SK-N-SH treated with all-trans-retinoic acid at 6 μM for 48 hours (cell line): Measurements from ENCODE around the gene DPF3.

ENCODE experiments used
- ESRRG ChIP-seq: fragments of 250-450 bp; sonication (Bioruptor Pico); IDR thresholded peaks from 2 replicates; pipeline ENCODE4 v1.6.1; 2021; ENCODE audit warnings: mild to moderate bottlenecking
- GLIS3 ChIP-seq: fragments of 250-450 bp; sonication (Bioruptor Pico); IDR thresholded peaks from 2 replicates; pipeline ENCODE4 v1.5.0; 2020; ENCODE audit warnings: mild to moderate bottlenecking, moderate library complexity
- ISL1 ChIP-seq: fragments of 250-450 bp; sonication (Bioruptor Pico); IDR thresholded peaks from 2 replicates; pipeline ENCODE4 v2.1.2; 2022; ENCODE audit warnings: mild to moderate bottlenecking, moderate library complexity
- OSR1 ChIP-seq: fragments of 250-450 bp; sonication (Bioruptor Pico); IDR thresholded peaks from 2 replicates; pipeline ENCODE4 v1.8.0; 2022; ENCODE audit warnings: moderate library complexity, mild to moderate bottlenecking, inconsistent platforms
- PATZ1 ChIP-seq: fragments of 250-450 bp; sonication (Bioruptor Pico); IDR thresholded peaks from 2 replicates; pipeline ENCODE4 v1.8.0; 2020; ENCODE audit warnings: mild to moderate bottlenecking, moderate library complexity, borderline replicate concordance
- PPARA ChIP-seq: fragments of 250-450 bp; sonication (Bioruptor Pico); IDR thresholded peaks from 2 replicates; pipeline ENCODE4 v1.5.0; 2020; ENCODE audit warnings: mild to moderate bottlenecking, borderline replicate concordance
- RARB ChIP-seq: fragments of 250-450 bp; sonication (Bioruptor Pico); IDR thresholded peaks from 2 replicates; pipeline ENCODE4 v1.8.0; 2021; ENCODE audit warnings: mild to moderate bottlenecking, moderate library complexity
- TCF4 ChIP-seq: fragments of 250-450 bp; sonication (Bioruptor Pico); IDR thresholded peaks from 2 replicates; pipeline ENCODE4 v1.8.0; 2021; ENCODE audit warnings: mild to moderate bottlenecking, moderate library complexity, borderline replicate concordance
- ZFP30 ChIP-seq: fragments of 450-650 bp; formaldehyde crosslinking; IDR thresholded peaks from 2 replicates; pipeline ENCODE4 v1.5.0; 2022; ENCODE audit warnings: mild to moderate bottlenecking, moderate library complexity
- TF ChIP-seq, protein P1 (sequence below): fragments of 250-450 bp; sonication (Bioruptor Pico); IDR thresholded peaks from 2 replicates; pipeline ENCODE4 v1.8.0; 2021; ENCODE audit warnings: low read depth, mild to moderate bottlenecking, moderate library complexity, borderline replicate concordance
- TF ChIP-seq, protein P2 (sequence below): fragments of 250-450 bp; sonication (Bioruptor Pico); IDR thresholded peaks from 2 replicates; pipeline ENCODE4 v1.5.1; 2020; ENCODE audit warnings: low read depth, mild to moderate bottlenecking, moderate library complexity

DNA sequence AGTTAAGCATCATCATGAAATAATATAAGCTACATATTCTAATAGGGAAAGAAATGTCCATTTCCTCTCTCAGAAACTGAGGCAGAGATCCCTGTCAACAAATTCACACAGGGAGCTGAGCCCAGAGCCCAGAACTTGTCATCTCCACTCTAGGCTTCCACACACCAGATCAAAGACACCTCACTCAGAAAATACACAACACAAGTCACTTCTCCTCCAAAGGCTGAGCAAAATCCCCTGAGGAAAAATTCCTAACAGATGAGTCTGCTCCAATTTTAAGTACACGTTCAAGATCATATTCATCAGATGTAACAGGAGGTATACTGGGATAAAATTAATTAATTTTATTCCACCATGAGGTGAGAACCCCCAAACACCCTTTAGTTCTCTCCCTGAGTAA is 227.3 kb downstream of the DPF3 start:
- TF ChIP-seq, protein P1, sequence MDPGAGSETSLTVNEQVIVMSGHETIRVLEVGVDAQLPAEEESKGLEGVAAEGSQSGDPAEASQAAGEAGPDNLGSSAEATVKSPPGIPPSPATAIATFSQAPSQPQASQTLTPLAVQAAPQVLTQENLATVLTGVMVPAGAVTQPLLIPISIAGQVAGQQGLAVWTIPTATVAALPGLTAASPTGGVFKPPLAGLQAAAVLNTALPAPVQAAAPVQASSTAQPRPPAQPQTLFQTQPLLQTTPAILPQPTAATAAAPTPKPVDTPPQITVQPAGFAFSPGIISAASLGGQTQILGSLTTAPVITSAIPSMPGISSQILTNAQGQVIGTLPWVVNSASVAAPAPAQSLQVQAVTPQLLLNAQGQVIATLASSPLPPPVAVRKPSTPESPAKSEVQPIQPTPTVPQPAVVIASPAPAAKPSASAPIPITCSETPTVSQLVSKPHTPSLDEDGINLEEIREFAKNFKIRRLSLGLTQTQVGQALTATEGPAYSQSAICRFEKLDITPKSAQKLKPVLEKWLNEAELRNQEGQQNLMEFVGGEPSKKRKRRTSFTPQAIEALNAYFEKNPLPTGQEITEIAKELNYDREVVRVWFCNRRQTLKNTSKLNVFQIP: no peak
- TF ChIP-seq PPARA: no peak
- TF ChIP-seq ZFP30 (CRISPR knock-in tag): no peak
- TF ChIP-seq PATZ1 (CRISPR knock-in tag): no peak
- TF ChIP-seq, protein P2, sequence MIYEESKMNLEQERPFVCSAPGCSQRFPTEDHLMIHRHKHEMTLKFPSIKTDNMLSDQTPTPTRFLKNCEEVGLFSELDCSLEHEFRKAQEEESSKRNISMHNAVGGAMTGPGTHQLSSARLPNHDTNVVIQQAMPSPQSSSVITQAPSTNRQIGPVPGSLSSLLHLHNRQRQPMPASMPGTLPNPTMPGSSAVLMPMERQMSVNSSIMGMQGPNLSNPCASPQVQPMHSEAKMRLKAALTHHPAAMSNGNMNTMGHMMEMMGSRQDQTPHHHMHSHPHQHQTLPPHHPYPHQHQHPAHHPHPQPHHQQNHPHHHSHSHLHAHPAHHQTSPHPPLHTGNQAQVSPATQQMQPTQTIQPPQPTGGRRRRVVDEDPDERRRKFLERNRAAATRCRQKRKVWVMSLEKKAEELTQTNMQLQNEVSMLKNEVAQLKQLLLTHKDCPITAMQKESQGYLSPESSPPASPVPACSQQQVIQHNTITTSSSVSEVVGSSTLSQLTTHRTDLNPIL: no peak
- TF ChIP-seq GLIS3 (CRISPR knock-in tag): no peak
- TF ChIP-seq ISL1 (CRISPR knock-in tag): no peak
- TF ChIP-seq OSR1 (CRISPR knock-in tag): no peak
- no peak for TF ChIP-seq TCF4 (CRISPR knock-in tag)
- no peak for TF ChIP-seq RARB (CRISPR knock-in tag)
- TF ChIP-seq ESRRG (CRISPR knock-in tag): no peak
